HL-60 (cell line): Measurements from ENCODE around the gene EDIL3.

Source experiments
- GABPA ChIP-seq: IDR thresholded peaks from 2 replicates; pipeline ENCODE4 v1.6.1; 2012; ENCODE audit warnings: low read depth
- POLR2AphosphoS5 ChIP-seq: IDR thresholded peaks from 2 replicates; pipeline ENCODE4 v1.6.1; 2012; ENCODE audit warnings: low read depth
- TF ChIP-seq, protein P1 (sequence below): IDR thresholded peaks from one replicate; pipeline ENCODE4 v1.5.1; 2011; ENCODE audit warnings: low read length, control low read depth, inconsistent platforms; ENCODE audit not compliant: insufficient read depth
- TF ChIP-seq, protein P2 (sequence below): IDR thresholded peaks from 2 replicates; pipeline ENCODE4 v1.6.1; 2012; ENCODE audit warnings: low read depth; ENCODE audit not compliant: insufficient replicate concordance

DNA sequence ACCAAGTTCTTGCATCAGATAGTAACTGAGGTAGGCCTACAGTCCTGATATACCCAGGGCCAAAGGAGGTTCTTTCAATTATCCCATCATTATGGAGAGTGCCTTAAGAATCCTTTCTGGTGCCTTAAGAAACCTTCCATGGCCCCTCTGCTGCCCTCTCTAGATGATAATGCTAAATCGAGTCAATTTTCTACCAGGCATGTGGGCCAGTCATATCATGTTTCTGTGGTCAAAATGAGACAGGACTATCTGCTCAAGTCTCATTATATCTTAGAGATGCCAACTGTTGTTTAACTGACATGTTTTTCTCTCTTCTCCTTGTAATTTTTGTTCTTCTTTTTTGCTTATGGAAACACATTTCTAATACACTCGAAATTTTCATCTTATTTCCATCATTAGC lies 127.6 kb downstream of the EDIL3 start:
- TF ChIP-seq, protein P1, sequence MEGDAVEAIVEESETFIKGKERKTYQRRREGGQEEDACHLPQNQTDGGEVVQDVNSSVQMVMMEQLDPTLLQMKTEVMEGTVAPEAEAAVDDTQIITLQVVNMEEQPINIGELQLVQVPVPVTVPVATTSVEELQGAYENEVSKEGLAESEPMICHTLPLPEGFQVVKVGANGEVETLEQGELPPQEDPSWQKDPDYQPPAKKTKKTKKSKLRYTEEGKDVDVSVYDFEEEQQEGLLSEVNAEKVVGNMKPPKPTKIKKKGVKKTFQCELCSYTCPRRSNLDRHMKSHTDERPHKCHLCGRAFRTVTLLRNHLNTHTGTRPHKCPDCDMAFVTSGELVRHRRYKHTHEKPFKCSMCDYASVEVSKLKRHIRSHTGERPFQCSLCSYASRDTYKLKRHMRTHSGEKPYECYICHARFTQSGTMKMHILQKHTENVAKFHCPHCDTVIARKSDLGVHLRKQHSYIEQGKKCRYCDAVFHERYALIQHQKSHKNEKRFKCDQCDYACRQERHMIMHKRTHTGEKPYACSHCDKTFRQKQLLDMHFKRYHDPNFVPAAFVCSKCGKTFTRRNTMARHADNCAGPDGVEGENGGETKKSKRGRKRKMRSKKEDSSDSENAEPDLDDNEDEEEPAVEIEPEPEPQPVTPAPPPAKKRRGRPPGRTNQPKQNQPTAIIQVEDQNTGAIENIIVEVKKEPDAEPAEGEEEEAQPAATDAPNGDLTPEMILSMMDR, result no peak
- TF ChIP-seq POLR2AphosphoS5 (no peak), GABPA (no peak)
- TF ChIP-seq, protein P2, sequence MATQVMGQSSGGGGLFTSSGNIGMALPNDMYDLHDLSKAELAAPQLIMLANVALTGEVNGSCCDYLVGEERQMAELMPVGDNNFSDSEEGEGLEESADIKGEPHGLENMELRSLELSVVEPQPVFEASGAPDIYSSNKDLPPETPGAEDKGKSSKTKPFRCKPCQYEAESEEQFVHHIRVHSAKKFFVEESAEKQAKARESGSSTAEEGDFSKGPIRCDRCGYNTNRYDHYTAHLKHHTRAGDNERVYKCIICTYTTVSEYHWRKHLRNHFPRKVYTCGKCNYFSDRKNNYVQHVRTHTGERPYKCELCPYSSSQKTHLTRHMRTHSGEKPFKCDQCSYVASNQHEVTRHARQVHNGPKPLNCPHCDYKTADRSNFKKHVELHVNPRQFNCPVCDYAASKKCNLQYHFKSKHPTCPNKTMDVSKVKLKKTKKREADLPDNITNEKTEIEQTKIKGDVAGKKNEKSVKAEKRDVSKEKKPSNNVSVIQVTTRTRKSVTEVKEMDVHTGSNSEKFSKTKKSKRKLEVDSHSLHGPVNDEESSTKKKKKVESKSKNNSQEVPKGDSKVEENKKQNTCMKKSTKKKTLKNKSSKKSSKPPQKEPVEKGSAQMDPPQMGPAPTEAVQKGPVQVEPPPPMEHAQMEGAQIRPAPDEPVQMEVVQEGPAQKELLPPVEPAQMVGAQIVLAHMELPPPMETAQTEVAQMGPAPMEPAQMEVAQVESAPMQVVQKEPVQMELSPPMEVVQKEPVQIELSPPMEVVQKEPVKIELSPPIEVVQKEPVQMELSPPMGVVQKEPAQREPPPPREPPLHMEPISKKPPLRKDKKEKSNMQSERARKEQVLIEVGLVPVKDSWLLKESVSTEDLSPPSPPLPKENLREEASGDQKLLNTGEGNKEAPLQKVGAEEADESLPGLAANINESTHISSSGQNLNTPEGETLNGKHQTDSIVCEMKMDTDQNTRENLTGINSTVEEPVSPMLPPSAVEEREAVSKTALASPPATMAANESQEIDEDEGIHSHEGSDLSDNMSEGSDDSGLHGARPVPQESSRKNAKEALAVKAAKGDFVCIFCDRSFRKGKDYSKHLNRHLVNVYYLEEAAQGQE, result no peak
